GM12891 (cell line): Measurements from ENCODE around the gene ARHGEF37.

Source experiments
- PAX5 ChIP-seq: IDR thresholded peaks from 2 replicates; pipeline ENCODE4 v1.6.1; 2011; ENCODE audit warnings: low read length, moderate library complexity, mild to moderate bottlenecking; ENCODE audit not compliant: insufficient read depth, severe bottlenecking
- POLR2A ChIP-seq: IDR thresholded peaks from 2 replicates; pipeline ENCODE4 v1.6.1; 2011; ENCODE audit warnings: low read depth, low read length, control low read depth
- POLR2AphosphoS5 ChIP-seq: IDR thresholded peaks from 2 replicates; pipeline ENCODE4 v1.6.1; 2011; ENCODE audit warnings: low read depth, low read length, control low read depth
- POU2F2 ChIP-seq: IDR thresholded peaks from 2 replicates; pipeline ENCODE4 v1.6.1; 2011; ENCODE audit warnings: low read depth, mild to moderate bottlenecking, control low read depth, low read length, moderate library complexity
- SPI1 ChIP-seq: IDR thresholded peaks from 2 replicates; pipeline ENCODE4 v1.6.1; 2011; ENCODE audit warnings: low read depth, low read length, control low read depth
- TAF1 ChIP-seq: IDR thresholded peaks from 2 replicates; pipeline ENCODE4 v1.6.1; 2011; ENCODE audit warnings: low read depth, low read length, control low read depth

GRCh38 chr5:149681922-149682321 is 100.6 kb downstream of the ARHGEF37 start:
- TF ChIP-seq POLR2A (no peak), POLR2AphosphoS5 (no peak), SPI1 (no peak), TAF1 (no peak), PAX5 (no peak), POU2F2 (no peak)
